Transverse colon (tissue), 3 donors: Measurements from ENCODE around the gene FILIP1L.
"Not testable (repeated sequence)": the region's sequence is repeated elsewhere in the genome, so short reads cannot be mapped to it uniquely, and the experiment has no call there.

Experiments
- EP300 ChIP-seq: sonication (generic); formaldehyde crosslinking; IDR thresholded peaks from one replicate; pipeline ENCODE4 v1.6.1; 2017; ENCODE audit warnings: antibody characterized with exemption, low read depth
- TF ChIP-seq, protein P1 (sequence below), 5 experiments: fragments of 200-600 bp in 3 of 5; fragments of 450-650 bp in 2 of 5; sonication (generic) in 3 of 5; IDR thresholded peaks; 1 replicate in 2 of 5; 2 replicates in 3 of 5; pipeline ENCODE4 v1.5.1; 2016 to 2017; ENCODE audit warnings: antibody characterized with exemption in 5 of 5, inconsistent platforms in 3 of 5, mild to moderate bottlenecking in 2 of 5, moderate library complexity in 1 of 5

DNA sequence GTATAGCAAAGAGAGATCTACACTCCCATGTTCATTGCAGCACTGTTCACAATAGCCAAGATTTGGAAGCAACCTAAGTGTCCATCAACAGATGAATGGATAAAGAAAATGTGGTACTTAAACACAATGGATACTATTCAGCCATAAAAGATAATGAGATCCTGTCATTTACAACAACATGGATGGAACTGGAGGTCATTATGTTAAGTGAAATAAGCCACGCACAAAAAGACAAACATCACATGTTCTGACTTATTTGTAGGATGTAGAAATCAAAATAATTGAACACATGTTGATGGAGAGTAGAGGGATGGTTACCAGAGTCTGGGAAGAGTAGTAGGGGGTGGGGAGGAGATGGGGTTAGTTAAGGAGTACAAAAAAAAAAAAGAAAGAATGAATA lies 18.0 kb downstream of the FILIP1L start:
- not testable (repeated sequence) for TF ChIP-seq EP300
- TF ChIP-seq, protein P1, sequence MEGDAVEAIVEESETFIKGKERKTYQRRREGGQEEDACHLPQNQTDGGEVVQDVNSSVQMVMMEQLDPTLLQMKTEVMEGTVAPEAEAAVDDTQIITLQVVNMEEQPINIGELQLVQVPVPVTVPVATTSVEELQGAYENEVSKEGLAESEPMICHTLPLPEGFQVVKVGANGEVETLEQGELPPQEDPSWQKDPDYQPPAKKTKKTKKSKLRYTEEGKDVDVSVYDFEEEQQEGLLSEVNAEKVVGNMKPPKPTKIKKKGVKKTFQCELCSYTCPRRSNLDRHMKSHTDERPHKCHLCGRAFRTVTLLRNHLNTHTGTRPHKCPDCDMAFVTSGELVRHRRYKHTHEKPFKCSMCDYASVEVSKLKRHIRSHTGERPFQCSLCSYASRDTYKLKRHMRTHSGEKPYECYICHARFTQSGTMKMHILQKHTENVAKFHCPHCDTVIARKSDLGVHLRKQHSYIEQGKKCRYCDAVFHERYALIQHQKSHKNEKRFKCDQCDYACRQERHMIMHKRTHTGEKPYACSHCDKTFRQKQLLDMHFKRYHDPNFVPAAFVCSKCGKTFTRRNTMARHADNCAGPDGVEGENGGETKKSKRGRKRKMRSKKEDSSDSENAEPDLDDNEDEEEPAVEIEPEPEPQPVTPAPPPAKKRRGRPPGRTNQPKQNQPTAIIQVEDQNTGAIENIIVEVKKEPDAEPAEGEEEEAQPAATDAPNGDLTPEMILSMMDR (IDR thresholded peaks at IDR 0.05): not testable (repeated sequence)
